Effector CD8-positive, alpha-beta T cell (primary cell): ENCODE data around the gene RNF208.

ENCODE experiments used
- DNase-seq: peaks from one replicate; lab custom pipeline; 2025; lab: John Stamatoyannopoulos, UW

RNF208 gene

GRCh38 chr9:137191691-137192447, 30.2 kb downstream of the RNF208 start:
- DNase-seq = no peak

GRCh38 chr9:137191245-137191644, 30.8 kb downstream of the RNF208 start:
- no peak for DNase-seq

- DNase-seq = no peak
Observed at GRCh38 chr9:137190315-137190856, 31.7 kb downstream of the RNF208 start.

GRCh38 chr9:137189297-137190295, 32.4 kb downstream of the RNF208 start:
- no peak for DNase-seq

- peak; percentile 90 for DNase-seq
Observed at GRCh38 chr9:137188490-137189296, 33.3 kb downstream of the RNF208 start, which contains the start of the genes ANAPC2 and SSNA1. ANAPC2 (minus strand) TSS chr9:137188560; CDS start chr9:137188532, 28 bp downstream. SSNA1 (plus strand) TSS chr9:137188676; CDS start chr9:137188727, 51 bp downstream.

- DNase-seq = no peak
Observed at GRCh38 chr9:137188086-137188489, 34.0 kb downstream of the RNF208 start.

GRCh38 chr9:137187386-137187785, 34.7 kb downstream of the RNF208 start:
- no peak for DNase-seq

- DNase-seq = no peak
Observed at GRCh38 chr9:137186385-137186784, 35.7 kb downstream of the RNF208 start.

GRCh38 chr9:137185921-137186320, 36.1 kb downstream of the RNF208 start:
- DNase-seq = no peak

GRCh38 chr9:137184881-137185660, 37.0 kb downstream of the RNF208 start:
- no peak for DNase-seq

- DNase-seq = no peak
Observed at GRCh38 chr9:137183980-137184595, 38.0 kb downstream of the RNF208 start.

GRCh38 chr9:137182836-137183235, 39.2 kb downstream of the RNF208 start:
- no peak for DNase-seq

- DNase-seq = no peak
Observed at GRCh38 chr9:137181680-137182079, 40.4 kb downstream of the RNF208 start.

- no peak for DNase-seq
Observed at GRCh38 chr9:137180491-137180890, 41.5 kb downstream of the RNF208 start.

GRCh38 chr9:137179761-137180160, 42.3 kb downstream of the RNF208 start:
- DNase-seq = no peak

- no peak for DNase-seq
Observed at GRCh38 chr9:137178939-137179630, 43.0 kb downstream of the RNF208 start.

GRCh38 chr9:137178201-137178938, 43.7 kb downstream of the RNF208 start:
- no peak for DNase-seq

- no peak for DNase-seq
Observed at GRCh38 chr9:137176302-137177182, 45.5 kb downstream of the RNF208 start.
